ENCODE results near the gene CMIP.

The CMIP gene

GRCh38 chr16:81542609-81543570, 98.3 kb downstream of the CMIP start:
- Mint-ChIP-seq H3K27ac (no peak overlapping the region), H3K9me3 (no peaks in the 10 kb centered on the region), H3K27me3 (ENCODE audit: low read depth) (no peaks in the 10 kb centered on the region), H3K4me3 (no peak overlapping the region), H3K36me3 (ENCODE audit: low read depth) (no peaks in the 10 kb centered on the region), H3K4me1 (ENCODE audit: low read depth) (peaks cover 10% of the 10 kb centered on the region)
- no peak for DNase-seq (ENCODE audit: low spot score)

GRCh38 chr16:81543571-81543970, 99.0 kb downstream of the CMIP start:
- peaks cover 8% of the 10 kb centered on the region for H3K4me1 Mint-ChIP-seq (ENCODE audit: low read depth)
- DNase-seq (ENCODE audit: low spot score), result no peak

GRCh38 chr16:81544261-81544660, 99.7 kb downstream of the CMIP start:
- no peak for DNase-seq (ENCODE audit: low spot score)
- H3K4me1 Mint-ChIP-seq (ENCODE audit: low read depth), result peaks cover 7% of the 10 kb centered on the region
- no peaks in the 10 kb centered on the region for H3K9me3 Mint-ChIP-seq
- H3K27ac Mint-ChIP-seq, result no peak overlapping the region
- H3K27me3 Mint-ChIP-seq (ENCODE audit: low read depth), result no peaks in the 10 kb centered on the region
- H3K36me3 Mint-ChIP-seq (ENCODE audit: low read depth), result no peaks in the 10 kb centered on the region
- no peak overlapping the region for H3K4me3 Mint-ChIP-seq

More at GRCh38 chr16:81543571-81543970, 99.0 kb downstream of the CMIP start:
- H3K27me3 Mint-ChIP-seq (ENCODE audit: low read depth), result no peaks in the 10 kb centered on the region
- H3K4me3 Mint-ChIP-seq, result no peak overlapping the region
- no peaks in the 10 kb centered on the region for H3K9me3 Mint-ChIP-seq
- no peak overlapping the region for H3K27ac Mint-ChIP-seq
- H3K36me3 Mint-ChIP-seq (ENCODE audit: low read depth), result no peaks in the 10 kb centered on the region

- Mint-ChIP-seq H3K36me3 (ENCODE audit: low read depth) (no peaks in the 10 kb centered on the region), H3K4me1 (ENCODE audit: low read depth) (peaks cover 8% of the 10 kb centered on the region), H3K4me3 (no peak overlapping the region), H3K27ac (no peak overlapping the region), H3K27me3 (ENCODE audit: low read depth) (no peaks in the 10 kb centered on the region), H3K9me3 (no peaks in the 10 kb centered on the region)
- DNase-seq (ENCODE audit: low spot score), result no peak
These were observed 100.2 kb downstream of the CMIP start for GRCh38 chr16:81544700-81545271.

GRCh38 chr16:81545470-81546250, 101.1 kb downstream of the CMIP start:
- H3K4me1 Mint-ChIP-seq (ENCODE audit: low read depth), result peaks cover 13% of the 10 kb centered on the region
- H3K27ac Mint-ChIP-seq, result no peak overlapping the region
- no peaks in the 10 kb centered on the region for H3K9me3 Mint-ChIP-seq
- DNase-seq (ENCODE audit: low spot score), result no peak
- no peak overlapping the region for H3K4me3 Mint-ChIP-seq
- H3K36me3 Mint-ChIP-seq (ENCODE audit: low read depth), result no peaks in the 10 kb centered on the region
- no peaks in the 10 kb centered on the region for H3K27me3 Mint-ChIP-seq (ENCODE audit: low read depth)

GRCh38 chr16:81546781-81547180, 102.2 kb downstream of the CMIP start:
- no peak overlapping the region for H3K27ac Mint-ChIP-seq
- peaks cover 17% of the 10 kb centered on the region for H3K4me1 Mint-ChIP-seq (ENCODE audit: low read depth)
- no peaks in the 10 kb centered on the region for H3K9me3 Mint-ChIP-seq
- H3K27me3 Mint-ChIP-seq (ENCODE audit: low read depth), result no peaks in the 10 kb centered on the region
- no peak overlapping the region for H3K4me3 Mint-ChIP-seq
- no peak for DNase-seq (ENCODE audit: low spot score)
- peaks cover 2% of the 10 kb centered on the region for H3K36me3 Mint-ChIP-seq (ENCODE audit: low read depth)

GRCh38 chr16:81547194-81547938, 102.8 kb downstream of the CMIP start:
- peaks cover 2% of the 10 kb centered on the region for H3K36me3 Mint-ChIP-seq (ENCODE audit: low read depth)
- no peaks in the 10 kb centered on the region for H3K27me3 Mint-ChIP-seq (ENCODE audit: low read depth)
- no peak overlapping the region for H3K27ac Mint-ChIP-seq
- DNase-seq (ENCODE audit: low spot score), result no peak
- no peaks in the 10 kb centered on the region for H3K9me3 Mint-ChIP-seq
- H3K4me3 Mint-ChIP-seq, result no peak overlapping the region
- peaks cover 17% of the 10 kb centered on the region for H3K4me1 Mint-ChIP-seq (ENCODE audit: low read depth)

GRCh38 chr16:81547939-81548216, 103.3 kb downstream of the CMIP start:
- H3K4me3 Mint-ChIP-seq, result no peak overlapping the region
- H3K4me1 Mint-ChIP-seq (ENCODE audit: low read depth), result peaks cover 19% of the 10 kb centered on the region
- no peaks in the 10 kb centered on the region for H3K9me3 Mint-ChIP-seq
- H3K27ac Mint-ChIP-seq, result no peak overlapping the region
- H3K36me3 Mint-ChIP-seq (ENCODE audit: low read depth), result peaks cover 2% of the 10 kb centered on the region
- no peak for DNase-seq (ENCODE audit: low spot score)
- no peaks in the 10 kb centered on the region for H3K27me3 Mint-ChIP-seq (ENCODE audit: low read depth)

GRCh38 chr16:81548551-81548875, 103.9 kb downstream of the CMIP start:
- Mint-ChIP-seq H3K27ac (no peak overlapping the region), H3K4me1 (ENCODE audit: low read depth) (peaks cover 19% of the 10 kb centered on the region), H3K36me3 (ENCODE audit: low read depth) (peaks cover 2% of the 10 kb centered on the region), H3K4me3 (no peak overlapping the region), H3K9me3 (no peaks in the 10 kb centered on the region), H3K27me3 (ENCODE audit: low read depth) (no peaks in the 10 kb centered on the region)
- DNase-seq (ENCODE audit: low spot score), result no peak

GRCh38 chr16:81548876-81549546, 104.4 kb downstream of the CMIP start:
- H3K4me1 Mint-ChIP-seq (ENCODE audit: low read depth), result peaks cover 20% of the 10 kb centered on the region
- H3K4me3 Mint-ChIP-seq, result no peak overlapping the region
- no peak overlapping the region for H3K27ac Mint-ChIP-seq
- no peaks in the 10 kb centered on the region for H3K27me3 Mint-ChIP-seq (ENCODE audit: low read depth)
- peaks cover 2% of the 10 kb centered on the region for H3K36me3 Mint-ChIP-seq (ENCODE audit: low read depth)
- DNase-seq (ENCODE audit: low spot score), result no peak
- H3K9me3 Mint-ChIP-seq, result no peaks in the 10 kb centered on the region

GRCh38 chr16:81549547-81550431, 105.2 kb downstream of the CMIP start:
- Mint-ChIP-seq H3K4me3 (no peak overlapping the region), H3K27me3 (ENCODE audit: low read depth) (no peaks in the 10 kb centered on the region), H3K9me3 (no peaks in the 10 kb centered on the region), H3K27ac (no peak overlapping the region), H3K4me1 (ENCODE audit: low read depth) (peaks cover 23% of the 10 kb centered on the region), H3K36me3 (ENCODE audit: low read depth) (peaks cover 2% of the 10 kb centered on the region)
- DNase-seq (ENCODE audit: low spot score), result no peak

- H3K4me1 Mint-ChIP-seq (ENCODE audit: low read depth), result peaks cover 23% of the 10 kb centered on the region
- H3K36me3 Mint-ChIP-seq (ENCODE audit: low read depth), result peaks cover 2% of the 10 kb centered on the region
- no peaks in the 10 kb centered on the region for H3K27me3 Mint-ChIP-seq (ENCODE audit: low read depth)
- H3K27ac Mint-ChIP-seq, result no peak overlapping the region
- no peak for DNase-seq (ENCODE audit: low spot score)
- no peak overlapping the region for H3K4me3 Mint-ChIP-seq
- H3K9me3 Mint-ChIP-seq, result no peaks in the 10 kb centered on the region
These were observed 105.8 kb downstream of the CMIP start for GRCh38 chr16:81550432-81550808.

Measured in T-helper 2 cell treated with Interferon-gamma antibody and Interleukin-4, amounts not matched to agents 5 μg/mL and 100 μg/mL, for 36 hours (primary cell).